ENCODE results near the gene BORCS5. TPM values are rescaled to one million over a fixed set of nuclear protein-coding genes. Genes with fewer than 3 reads are reported as not detected.
A peak's percentile ranks its signal among the peaks of the same experiment; 100 is the strongest.

Gene BORCS5
- total RNA-seq, 5 donors from 2014 or later (not counting 1 experiment from before 2014, with no cell fraction given): 18.0 to 34.0 (median 25.5) TPM

- H3K9me3 Mint-ChIP-seq: peaks cover 0 to 12% (median 0%) of the 10 kb centered on the region in 3 donors
- peak; percentile 71 to 82 (median 76) for ATAC-seq (replicated peaks in 1 of 4)
Observed at GRCh38 chr12:12379831-12380730, 23.2 kb downstream of the BORCS5 start.

GRCh38 chr12:12380949-12381593 lies 24.2 kb downstream of the BORCS5 start:
- Histone ChIP-seq H3K4me3 (ENCODE audit: control insufficient read depth in 1 of 2, extremely low read depth in 1 of 2, low read length in 1 of 2) (no peak overlapping the region), H3K4me1 (ENCODE audit: control insufficient read depth in 1 of 2, extremely low read depth in 1 of 2, insufficient read depth in 2 of 2, low read length in 2 of 2) (peaks cover 12 to 60% of the 10 kb centered on the region in 2 experiments), H3K27ac (ENCODE audit: low read length) (peak overlapping the region; percentile 95), H3K9me3 (no peaks in the 10 kb centered on the region), H3K36me3 (ENCODE audit: control insufficient read depth in 2 of 2, extremely low read depth in 1 of 2, insufficient read depth in 1 of 2, low read length in 1 of 2) (peaks cover 0 to 4% of the 10 kb centered on the region in 2 donors), H3K27me3 (replicated peaks in 1 of 2; ENCODE audit: control insufficient read depth in 2 of 2, extremely low read depth in 1 of 2, insufficient read depth in 2 of 2, low read length in 1 of 2) (no peaks in the 10 kb centered on the region)
- H3K27ac Mint-ChIP-seq: peak overlapping the region; percentile 61 to 75
- ATAC-seq (replicated peaks in 1 of 4) (no peak), DNase-seq (no peak)
- CTCF ChIA-PET: interaction anchor here in 1 of 2 donors (0.6 kb wide), 1 partner anchor 305 kb away, joined by 3 read pairs; no protein-coding TSS in a partner anchor
- WGBS (ENCODE audit: insufficient coverage): no CpG with 5 or more reads among the region's 6 CpGs
- H3K9me3 Mint-ChIP-seq: peaks cover 0 to 12% (median 0%) of the 10 kb centered on the region in 3 donors
- POLR2A ChIA-PET: no interaction called here
- peaks cover 48 to 83% (median 82%) of the 10 kb centered on the region in 3 donors for H3K4me1 Mint-ChIP-seq
- H3K27me3 Mint-ChIP-seq: no peaks in the 10 kb centered on the region
- H3K36me3 Mint-ChIP-seq: peaks cover 49% of the 10 kb centered on the region
- no peak overlapping the region for H3K4me3 Mint-ChIP-seq

More at GRCh38 chr12:12379831-12380730, 23.2 kb downstream of the BORCS5 start:
- peak overlapping the region; percentile 96 to 97 for H3K27ac Mint-ChIP-seq
- no peak overlapping the region for H3K4me3 ChIP-seq (ENCODE audit: control insufficient read depth in 1 of 2, extremely low read depth in 1 of 2, low read length in 1 of 2)
- ChIA-PET CTCF (interaction anchor here (0.9 to 2.0 kb wide), 14 partner anchors 13 to 357 kb away, joined by 3 to 11 read pairs (median 5); partner anchors contain the start of genes BORCS5 (in 1 of the 2) and DUSP16 (in 1 of the 2)), POLR2A (interaction anchor here (0.5 to 2.0 kb wide), 19 partner anchors 22 to 823 kb away, joined by 3 to 16 read pairs (median 4); partner anchors contain the start of gene DUSP16 (in 1 of the 2))
- DNase-seq: peak in 30 of 35 experiments; percentile 12 to 86 (median 50)
- H3K9me3 ChIP-seq: no peaks in the 10 kb centered on the region
- peaks cover 47% of the 10 kb centered on the region for H3K36me3 Mint-ChIP-seq
- no CpG with 5 or more reads among the region's 4 CpGs for WGBS (ENCODE audit: insufficient coverage)
- no peaks in the 10 kb centered on the region for H3K27me3 Mint-ChIP-seq
- peaks cover 12 to 50% of the 10 kb centered on the region in 2 experiments for H3K4me1 ChIP-seq (ENCODE audit: control insufficient read depth in 1 of 2, extremely low read depth in 1 of 2, insufficient read depth in 2 of 2, low read length in 2 of 2)
- peak overlapping the region; percentile 1 to 18 (median 1) for H3K4me3 Mint-ChIP-seq
- H3K36me3 ChIP-seq (ENCODE audit: control insufficient read depth in 2 of 2, extremely low read depth in 1 of 2, insufficient read depth in 1 of 2, low read length in 1 of 2): peaks cover 0 to 4% of the 10 kb centered on the region in 2 donors
- H3K27me3 ChIP-seq (replicated peaks in 1 of 2; ENCODE audit: control insufficient read depth in 2 of 2, extremely low read depth in 1 of 2, insufficient read depth in 2 of 2, low read length in 1 of 2): no peaks in the 10 kb centered on the region
- H3K27ac ChIP-seq (ENCODE audit: low read length): peak overlapping the region; percentile 95
- H3K4me1 Mint-ChIP-seq: peaks cover 42 to 75% (median 73%) of the 10 kb centered on the region in 3 donors

- no CpG with 5 or more reads among the region's 3 CpGs for WGBS (ENCODE audit: insufficient coverage)
- ChIA-PET POLR2A (no interaction called here), CTCF (no interaction called here)
- H3K36me3 ChIP-seq (ENCODE audit: control insufficient read depth in 2 of 2, extremely low read depth in 1 of 2, insufficient read depth in 1 of 2, low read length in 1 of 2): peaks cover 0 to 4% of the 10 kb centered on the region in 2 donors
- no peaks in the 10 kb centered on the region for H3K27me3 ChIP-seq (replicated peaks in 1 of 2; ENCODE audit: control insufficient read depth in 2 of 2, extremely low read depth in 1 of 2, insufficient read depth in 2 of 2, low read length in 1 of 2)
- peaks cover 12 to 66% of the 10 kb centered on the region in 2 experiments for H3K4me1 ChIP-seq (ENCODE audit: control insufficient read depth in 1 of 2, extremely low read depth in 1 of 2, insufficient read depth in 2 of 2, low read length in 2 of 2)
- Mint-ChIP-seq H3K4me3 (no peak overlapping the region), H3K36me3 (peaks cover 49% of the 10 kb centered on the region), H3K27me3 (no peaks in the 10 kb centered on the region), H3K27ac (peak overlapping the region; percentile 62 to 75), H3K4me1 (peaks cover 40 to 83% (median 79%) of the 10 kb centered on the region in 3 donors), H3K9me3 (peaks cover 0 to 12% (median 0%) of the 10 kb centered on the region in 3 donors)
- DNase-seq (no peak), ATAC-seq (replicated peaks in 1 of 4) (no peak)
- H3K27ac ChIP-seq (ENCODE audit: low read length): no peak overlapping the region
- H3K4me3 ChIP-seq (ENCODE audit: control insufficient read depth in 1 of 2, extremely low read depth in 1 of 2, low read length in 1 of 2): no peak overlapping the region
- no peaks in the 10 kb centered on the region for H3K9me3 ChIP-seq
Observed at GRCh38 chr12:12381982-12382381, 25.1 kb downstream of the BORCS5 start.

- Histone ChIP-seq H3K27ac (ENCODE audit: low read length) (peak overlapping the region; percentile 83), H3K36me3 (ENCODE audit: control insufficient read depth in 2 of 2, extremely low read depth in 1 of 2, insufficient read depth in 1 of 2, low read length in 1 of 2) (peaks cover 0 to 8% of the 10 kb centered on the region in 2 donors), H3K4me3 (ENCODE audit: control insufficient read depth in 1 of 2, extremely low read depth in 1 of 2, low read length in 1 of 2) (no peak overlapping the region), H3K27me3 (replicated peaks in 1 of 2; ENCODE audit: control insufficient read depth in 2 of 2, extremely low read depth in 1 of 2, insufficient read depth in 2 of 2, low read length in 1 of 2) (no peaks in the 10 kb centered on the region), H3K9me3 (no peaks in the 10 kb centered on the region), H3K4me1 (ENCODE audit: control insufficient read depth in 1 of 2, extremely low read depth in 1 of 2, insufficient read depth in 2 of 2, low read length in 2 of 2) (peaks cover 10 to 55% of the 10 kb centered on the region in 2 experiments)
- Mint-ChIP-seq H3K27me3 (no peaks in the 10 kb centered on the region), H3K4me1 (peaks cover 25 to 79% (median 75%) of the 10 kb centered on the region in 3 donors), H3K4me3 (peak overlapping the region; percentile 28 to 51 (median 40)), H3K27ac (peak overlapping the region; percentile 94 to 95), H3K9me3 (peaks cover 0 to 8% (median 0%) of the 10 kb centered on the region in 3 donors), H3K36me3 (peaks cover 55% of the 10 kb centered on the region)
- ChIA-PET POLR2A (interaction anchor here in 1 of 2 donors (0.5 to 2.7 kb wide), 4 partner anchors 54 to 157 kb away, joined by 3 to 15 read pairs (median 8); no protein-coding TSS in a partner anchor), CTCF (interaction anchor here (0.6 to 2.2 kb wide), 11 partner anchors 17 to 352 kb away, joined by 3 to 8 read pairs (median 4); partner anchors contain the start of gene BORCS5 (in 1 of the 2))
- ATAC-seq (replicated peaks in 1 of 4): peak in 3 of 4 experiments; percentile 34 to 65 (median 45)
- DNase-seq: peak in 25 of 35 experiments; percentile 9 to 60 (median 26)
- 28% methylated on average over 5 of the region's 7 CpGs for WGBS (ENCODE audit: insufficient coverage)
Observed at GRCh38 chr12:12384571-12385340, 27.9 kb downstream of the BORCS5 start.

GRCh38 chr12:12387501-12387900 lies 30.6 kb downstream of the BORCS5 start:
- Mint-ChIP-seq H3K4me1 (peaks cover 15 to 65% (median 60%) of the 10 kb centered on the region in 3 donors), H3K36me3 (peaks cover 48% of the 10 kb centered on the region), H3K9me3 (no peaks in the 10 kb centered on the region), H3K27me3 (no peaks in the 10 kb centered on the region), H3K27ac (peak overlapping the region; percentile 80 to 82), H3K4me3 (no peak overlapping the region)
- Histone ChIP-seq H3K9me3 (no peaks in the 10 kb centered on the region), H3K4me3 (ENCODE audit: control insufficient read depth in 1 of 2, extremely low read depth in 1 of 2, low read length in 1 of 2) (no peak overlapping the region), H3K27me3 (replicated peaks in 1 of 2; ENCODE audit: control insufficient read depth in 2 of 2, extremely low read depth in 1 of 2, insufficient read depth in 2 of 2, low read length in 1 of 2) (no peaks in the 10 kb centered on the region), H3K36me3 (ENCODE audit: control insufficient read depth in 2 of 2, extremely low read depth in 1 of 2, insufficient read depth in 1 of 2, low read length in 1 of 2) (peaks cover 0 to 4% of the 10 kb centered on the region in 2 donors), H3K27ac (ENCODE audit: low read length) (no peak overlapping the region), H3K4me1 (ENCODE audit: control insufficient read depth in 1 of 2, extremely low read depth in 1 of 2, insufficient read depth in 2 of 2, low read length in 2 of 2) (peaks cover 4 to 43% of the 10 kb centered on the region in 2 experiments)
- ATAC-seq (replicated peaks in 1 of 4): peak in 3 of 4 experiments; percentile 52 to 56 (median 54)
- WGBS (ENCODE audit: insufficient coverage): no CpG with 5 or more reads among the region's 3 CpGs
- DNase-seq: peak in 1 of 35 experiments; percentile 31
- POLR2A ChIA-PET: interaction anchor here in 1 of 2 donors (0.6 kb wide), 2 partner anchors 29 to 38 kb away, joined by 3 to 4 read pairs; no protein-coding TSS in a partner anchor
- CTCF ChIA-PET: interaction anchor here (0.6 to 1.1 kb wide), 4 partner anchors 47 to 268 kb away, joined by 3 read pairs; no protein-coding TSS in a partner anchor
